Measurements from ENCODE around the gene ANKRD34A. TPM values are rescaled to one million over a fixed set of nuclear protein-coding genes. Genes with fewer than 3 reads are reported as not detected.

ANKRD34A gene
- total RNA-seq, 1 experiment from 2014 or later, result 1.1 TPM

- TF ChIP-seq POLR2AphosphoS5 (IDR thresholded peaks at IDR 0.05; ENCODE audit: low read depth, low read length) (no peak), ZNF274 (IDR thresholded peaks at IDR 0.05; ENCODE audit: low read depth, low read length) (no peak), JUND (IDR thresholded peaks at IDR 0.05) (no peak), ZBTB33 (IDR thresholded peaks at IDR 0.05; ENCODE audit: extremely low read depth, insufficient replicate concordance, low read length) (no peak), RAD21 (IDR thresholded peaks at IDR 0.05; ENCODE audit: low read depth) (no peak), CEBPB (IDR thresholded peaks at IDR 0.05; ENCODE audit: low read depth) (no peak), EGR1 (IDR thresholded peaks at IDR 0.05; ENCODE audit: low read depth) (no peak), EZH2 (IDR thresholded peaks at IDR 0.05) (no peak), MAX (IDR thresholded peaks at IDR 0.05) (no peak), FOSL1 (IDR thresholded peaks at IDR 0.05; ENCODE audit: low read depth) (no peak)
Observed at GRCh38 chr1:145956781-145957442, 7.5 kb downstream of the ANKRD34A start (continued).

- DNase-seq (ENCODE audit: low read depth, low spot score) (no peak), ATAC-seq (no peak)
- Histone ChIP-seq H3K36me3 (ENCODE audit: control insufficient read depth in 1 of 2, insufficient read depth in 2 of 2, low read length in 2 of 2) (no peaks in the 10 kb centered on the region), H4K20me1 (ENCODE audit: insufficient read depth) (no peaks in the 10 kb centered on the region), H3K4me1 (ENCODE audit: control insufficient read depth in 1 of 2, insufficient read depth in 2 of 2, low read length in 2 of 2) (peaks cover 9 to 18% of the 10 kb centered on the region in 2 experiments; a peak in 3 of 4 replicates), H3K27ac (ENCODE audit: low read depth, low read length) (no peak overlapping the region), H3K9ac (ENCODE audit: low read length) (no peak overlapping the region), H3K9me3 (ENCODE audit: control insufficient read depth in 1 of 2, insufficient read depth in 1 of 2, low read depth in 1 of 2, low read length in 2 of 2) (no peaks in the 10 kb centered on the region), H3K27me3 (ENCODE audit: insufficient read depth, low read length) (no peaks in the 10 kb centered on the region), H3K4me3 (replicated peaks in 1 of 2; ENCODE audit: low read depth in 1 of 2, low read length in 2 of 2) (no peak overlapping the region), H2AFZ (ENCODE audit: low read depth, low read length, poor library complexity, severe bottlenecking) (no peak overlapping the region), H3K4me2 (ENCODE audit: low read length) (peak overlapping the region; percentile 93), H3K9me2 (ENCODE audit: insufficient read depth) (no peaks in the 10 kb centered on the region), H3K79me2 (ENCODE audit: insufficient read depth, low read length) (no peaks in the 10 kb centered on the region)
- TF ChIP-seq JUND (IDR thresholded peaks at IDR 0.05) (no peak), ZBTB33 (IDR thresholded peaks at IDR 0.05; ENCODE audit: extremely low read depth, insufficient replicate concordance, low read length) (no peak), CEBPB (IDR thresholded peaks at IDR 0.05; ENCODE audit: low read depth) (no peak), SP1 (IDR thresholded peaks at IDR 0.05; ENCODE audit: low read depth) (no peak), MAX (IDR thresholded peaks at IDR 0.05) (no peak), EZH2 (IDR thresholded peaks at IDR 0.05) (no peak), ZFX (IDR thresholded peaks at IDR 0.05) (no peak)
- POLR2A ChIA-PET, result no interaction called here
- BruUV-seq (replicated peaks), result no TSS peak
- RAD21 ChIA-PET (ENCODE audit: low non-redundant PET in 1 of 2, low total read pairs in 2 of 2, uncharacterized antibody in 2 of 2, unreplicated experiment in 2 of 2), result no interaction called here
- intact Hi-C loops (cut with micrococcal nuclease), result no loop called here
- CTCF ChIA-PET, result no interaction called here
Observed at GRCh38 chr1:145956361-145956760, 8.0 kb downstream of the ANKRD34A start.

Measured in HCT116 (cell line).